AG04450 (cell line): ENCODE data around the gene NIPAL3. TPM values are rescaled to one million over a fixed set of nuclear protein-coding genes. Genes with fewer than 3 reads are reported as not detected.

Experiments used
- CTCF ChIA-PET: fragments of 300-600, 350-600 bp; formaldehyde crosslinking; extraction: SDS; loops from one replicate; lab custom pipeline; 2022; ENCODE audit warnings: antibody characterized with exemption, inconsistent platforms; lab: Charles Lee
- POLR2A ChIA-PET: fragments of 350-600 bp; formaldehyde crosslinking; extraction: SDS; loops from one replicate; lab custom pipeline; 2021; ENCODE audit warnings: antibody characterized with exemption, inconsistent platforms; lab: Yijun Ruan, JAX
- DNase-seq: peaks from one replicate; pipeline ENCODE4 v3.0.0-alpha.2; 2011; ENCODE audit warnings: low read depth, low spot score
- H3K27ac ChIP-seq: one replicate; pipeline ENCODE4 v1.5.1; 2012; ENCODE audit warnings: low read depth, low read length, control low read depth
- H3K27me3 ChIP-seq: one replicate; pipeline ENCODE4 v1.6.0; 2012; ENCODE audit warnings: low read length; ENCODE audit not compliant: control insufficient read depth, insufficient read depth
- H3K4me3 ChIP-seq: 2 replicates; pipeline ENCODE4 v1.5.1; 2011; ENCODE audit warnings: mild to moderate bottlenecking, low read depth, low read length, control low read depth
- H3K9me3 ChIP-seq: 2 replicates; pipeline ENCODE4 v1.5.1; 2012; ENCODE audit warnings: low read length; ENCODE audit not compliant: control insufficient read depth, insufficient read depth
- polyA plus RNA-seq: library from polyadenylated mRNA; depleted of rRNA; stranded (reverse); fragments of >200 nt; gene quantifications from 2 replicates; pipeline ENCODE4 v1.2.3, GENCODE V29; 2011
- TF ChIP-seq, protein P1 (sequence below): IDR thresholded peaks from 2 replicates; pipeline ENCODE4 v1.5.1; 2011; ENCODE audit warnings: low read depth, low read length, control low read depth, inconsistent platforms

Gene NIPAL3
- polyA plus RNA-seq, 1 experiment: 46.5 TPM

DNA sequence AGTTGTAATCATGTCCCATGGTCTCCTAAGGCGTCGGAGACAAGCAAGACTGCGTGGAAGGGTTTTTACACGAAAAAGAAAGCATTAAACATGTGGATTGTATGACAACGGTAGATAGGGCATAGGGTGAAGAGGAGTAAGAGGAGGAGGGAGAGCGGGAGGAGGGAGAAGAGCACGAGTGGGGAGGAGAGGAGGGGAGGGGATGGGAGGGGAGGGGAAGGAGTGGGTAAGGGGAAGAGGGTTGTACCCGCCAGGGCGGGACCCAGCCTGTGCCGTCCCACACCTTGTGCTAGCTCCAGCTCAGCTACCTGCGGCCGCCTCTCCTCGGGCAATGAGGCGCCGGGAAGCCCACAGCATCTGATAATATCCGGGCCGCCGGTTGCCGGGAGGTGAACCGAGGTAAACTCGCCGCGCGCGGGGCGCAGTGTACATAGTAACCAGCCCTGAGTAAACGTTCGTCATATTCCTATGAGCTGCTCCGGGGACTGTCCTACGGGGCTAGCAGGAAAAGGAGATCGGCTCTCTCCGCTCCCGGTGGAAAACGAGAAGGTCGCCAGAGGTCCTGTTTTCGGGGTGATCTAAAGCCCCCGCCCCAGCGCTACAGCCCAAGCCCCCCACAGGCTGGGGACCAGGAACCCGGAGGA, 86.6 kb downstream of the NIPAL3 start:
- TF ChIP-seq, protein P1, sequence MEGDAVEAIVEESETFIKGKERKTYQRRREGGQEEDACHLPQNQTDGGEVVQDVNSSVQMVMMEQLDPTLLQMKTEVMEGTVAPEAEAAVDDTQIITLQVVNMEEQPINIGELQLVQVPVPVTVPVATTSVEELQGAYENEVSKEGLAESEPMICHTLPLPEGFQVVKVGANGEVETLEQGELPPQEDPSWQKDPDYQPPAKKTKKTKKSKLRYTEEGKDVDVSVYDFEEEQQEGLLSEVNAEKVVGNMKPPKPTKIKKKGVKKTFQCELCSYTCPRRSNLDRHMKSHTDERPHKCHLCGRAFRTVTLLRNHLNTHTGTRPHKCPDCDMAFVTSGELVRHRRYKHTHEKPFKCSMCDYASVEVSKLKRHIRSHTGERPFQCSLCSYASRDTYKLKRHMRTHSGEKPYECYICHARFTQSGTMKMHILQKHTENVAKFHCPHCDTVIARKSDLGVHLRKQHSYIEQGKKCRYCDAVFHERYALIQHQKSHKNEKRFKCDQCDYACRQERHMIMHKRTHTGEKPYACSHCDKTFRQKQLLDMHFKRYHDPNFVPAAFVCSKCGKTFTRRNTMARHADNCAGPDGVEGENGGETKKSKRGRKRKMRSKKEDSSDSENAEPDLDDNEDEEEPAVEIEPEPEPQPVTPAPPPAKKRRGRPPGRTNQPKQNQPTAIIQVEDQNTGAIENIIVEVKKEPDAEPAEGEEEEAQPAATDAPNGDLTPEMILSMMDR: no peak
- Histone ChIP-seq H3K4me3 (peak overlapping the region; percentile 71), H3K9me3 (no peaks in the 10 kb centered on the region; the same call in 1 of the 2 replicates), H3K27ac (no peak overlapping the region), H3K27me3 (peaks cover 26% of the 10 kb centered on the region)
- ChIA-PET CTCF (interaction anchor here (0.7 kb wide), 1 partner anchor 24 kb away, joined by 3 read pairs; no protein-coding TSS in a partner anchor), POLR2A (interaction anchor here (1.0 kb wide), 1 partner anchor 87 kb away, joined by 3 read pairs; the partner anchor contains the start of gene NIPAL3)
- DNase-seq: no peak

- POLR2A ChIA-PET: interaction anchor here (1.0 kb wide), 1 partner anchor 87 kb away, joined by 3 read pairs; the partner anchor contains the start of gene NIPAL3
- H3K9me3 ChIP-seq: no peaks in the 10 kb centered on the region; the same call in 1 of the 2 replicates
- TF ChIP-seq, protein P1: no peak
- CTCF ChIA-PET: no interaction called here
- H3K27me3 ChIP-seq: peaks cover 26% of the 10 kb centered on the region
- DNase-seq: peak; percentile 15
- no peak within 1 kb of the TSS for H3K27ac ChIP-seq
- peak within 1 kb of the TSS; percentile 71 for H3K4me3 ChIP-seq
Observed at GRCh38 chr1:24502709-24503058, 87.1 kb downstream of the NIPAL3 start, which contains the start of gene RCAN3. TSS of gene RCAN3 (plus strand) at chr1:24502836. CDS start at chr1:24514373, 11,537 bp downstream.

GRCh38 chr1:24503059-24503751, 87.6 kb downstream of the NIPAL3 start:
- Histone ChIP-seq H3K4me3 (peak overlapping the region; percentile 71), H3K9me3 (no peaks in the 10 kb centered on the region; the same call in 1 of the 2 replicates), H3K27me3 (peaks cover 21% of the 10 kb centered on the region), H3K27ac (no peak overlapping the region)
- ChIA-PET CTCF (interaction anchor here (1.7 kb wide), 1 partner anchor 83 kb away, joined by 5 read pairs; no protein-coding TSS in a partner anchor), POLR2A (interaction anchor here (1.0 kb wide), 1 partner anchor 88 kb away, joined by 3 read pairs; the partner anchor contains the start of gene NIPAL3)
- DNase-seq: no peak
- TF ChIP-seq, protein P1: no peak

DNA sequence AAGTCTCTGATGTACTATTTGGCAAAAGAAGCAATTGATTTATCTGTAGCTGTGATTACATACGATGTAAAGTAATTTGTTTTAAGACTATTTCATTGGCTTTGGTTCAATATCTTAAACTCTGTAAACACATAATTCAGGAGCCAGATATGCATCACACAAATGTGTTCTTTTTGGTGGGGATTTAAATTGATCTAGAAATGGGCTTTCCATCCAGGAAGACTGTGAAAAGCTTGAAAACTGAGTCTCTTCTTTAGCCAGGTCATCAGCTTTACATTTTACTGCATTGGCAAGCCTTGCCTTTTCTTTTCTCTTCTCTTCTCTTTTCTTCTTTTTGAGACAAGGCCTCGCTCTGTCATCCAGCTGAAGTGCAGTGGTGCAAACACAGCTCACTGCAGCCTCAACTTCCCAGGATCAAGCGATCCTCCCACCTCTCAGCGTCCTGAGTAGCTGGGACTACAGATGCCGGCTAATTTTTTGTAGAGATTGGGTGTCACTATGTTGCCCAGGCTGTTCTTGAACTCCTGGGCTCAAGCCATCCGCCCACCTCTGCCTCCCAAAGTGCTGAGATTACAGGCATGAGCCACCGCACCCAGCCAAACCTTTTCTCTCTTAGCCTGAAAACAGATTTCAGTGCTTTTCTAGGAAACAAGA, 88.4 kb downstream of the NIPAL3 start:
- peaks cover 21% of the 10 kb centered on the region for H3K27me3 ChIP-seq
- H3K27ac ChIP-seq: no peak overlapping the region
- TF ChIP-seq, protein P1: no peak
- no peaks in the 10 kb centered on the region; the same call in 1 of the 2 replicates for H3K9me3 ChIP-seq
- ChIA-PET POLR2A (no interaction called here), CTCF (interaction anchor here (1.2 to 1.7 kb wide), 2 partner anchors 17 to 83 kb away, joined by 3 to 5 read pairs; no protein-coding TSS in a partner anchor)
- no peak for DNase-seq
- no peak overlapping the region for H3K4me3 ChIP-seq
